Mesodermal cell (in vitro differentiated cells): ENCODE data around the gene HCAR1. TPM values are rescaled to one million over a fixed set of nuclear protein-coding genes. Genes with fewer than 3 reads are reported as not detected.
"Not testable (repeated sequence)": the region's sequence is repeated elsewhere in the genome, so short reads cannot be mapped to it uniquely, and the experiment has no call there.

ENCODE experiments used
- H3K27ac ChIP-seq: 2 replicates; pipeline ENCODE4 v1.7.0; 2013; ENCODE audit warnings: mild to moderate bottlenecking, low read depth, low read length, moderate library complexity; ENCODE audit not compliant: severe bottlenecking
- H3K36me3 ChIP-seq: 2 replicates; pipeline ENCODE4 v1.7.1; 2013; ENCODE audit warnings: mild to moderate bottlenecking, low read length, moderate library complexity; ENCODE audit not compliant: control insufficient read depth, insufficient read depth
- H3K4me1 ChIP-seq: one replicate; pipeline ENCODE4 v1.7.1; 2013; ENCODE audit warnings: mild to moderate bottlenecking, low read length; ENCODE audit not compliant: insufficient read depth, control insufficient read depth, poor library complexity, severe bottlenecking
- H3K4me3 ChIP-seq: 2 replicates; pipeline ENCODE4 v1.7.0; 2013; ENCODE audit warnings: low read length, control low read depth, mild to moderate bottlenecking; ENCODE audit not compliant: insufficient read depth, poor library complexity, severe bottlenecking; ENCODE audit errors: extremely low read depth
- H3K9me3 ChIP-seq: 2 replicates; pipeline ENCODE4 v1.7.1; 2013; ENCODE audit warnings: mild to moderate bottlenecking, low read length, moderate library complexity; ENCODE audit not compliant: control insufficient read depth
- whole genome bisulfite sequencing, 2 experiments: methylation state at CpG; one replicate each; pipeline ENCODE4 v1.1.5; 2013; ENCODE audit warnings: missing lambda C conversion rate in 2 of 2; ENCODE audit not compliant: insufficient coverage in 2 of 2; 5-methylcytosine and 5-hydroxymethylcytosine counted together
- polyA plus RNA-seq, 2 experiments: library from polyadenylated mRNA; stranded (reverse); fragments of 50-300 nt; gene quantifications; one replicate each; pipeline ENCODE4 v1.2.3, GENCODE V29; 2013

The HCAR1 gene, protein sequence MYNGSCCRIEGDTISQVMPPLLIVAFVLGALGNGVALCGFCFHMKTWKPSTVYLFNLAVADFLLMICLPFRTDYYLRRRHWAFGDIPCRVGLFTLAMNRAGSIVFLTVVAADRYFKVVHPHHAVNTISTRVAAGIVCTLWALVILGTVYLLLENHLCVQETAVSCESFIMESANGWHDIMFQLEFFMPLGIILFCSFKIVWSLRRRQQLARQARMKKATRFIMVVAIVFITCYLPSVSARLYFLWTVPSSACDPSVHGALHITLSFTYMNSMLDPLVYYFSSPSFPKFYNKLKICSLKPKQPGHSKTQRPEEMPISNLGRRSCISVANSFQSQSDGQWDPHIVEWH
- polyA plus RNA-seq (2013, experiment 1 of 2), result not detected
- polyA plus RNA-seq (2013, experiment 2 of 2), result not detected

DNA sequence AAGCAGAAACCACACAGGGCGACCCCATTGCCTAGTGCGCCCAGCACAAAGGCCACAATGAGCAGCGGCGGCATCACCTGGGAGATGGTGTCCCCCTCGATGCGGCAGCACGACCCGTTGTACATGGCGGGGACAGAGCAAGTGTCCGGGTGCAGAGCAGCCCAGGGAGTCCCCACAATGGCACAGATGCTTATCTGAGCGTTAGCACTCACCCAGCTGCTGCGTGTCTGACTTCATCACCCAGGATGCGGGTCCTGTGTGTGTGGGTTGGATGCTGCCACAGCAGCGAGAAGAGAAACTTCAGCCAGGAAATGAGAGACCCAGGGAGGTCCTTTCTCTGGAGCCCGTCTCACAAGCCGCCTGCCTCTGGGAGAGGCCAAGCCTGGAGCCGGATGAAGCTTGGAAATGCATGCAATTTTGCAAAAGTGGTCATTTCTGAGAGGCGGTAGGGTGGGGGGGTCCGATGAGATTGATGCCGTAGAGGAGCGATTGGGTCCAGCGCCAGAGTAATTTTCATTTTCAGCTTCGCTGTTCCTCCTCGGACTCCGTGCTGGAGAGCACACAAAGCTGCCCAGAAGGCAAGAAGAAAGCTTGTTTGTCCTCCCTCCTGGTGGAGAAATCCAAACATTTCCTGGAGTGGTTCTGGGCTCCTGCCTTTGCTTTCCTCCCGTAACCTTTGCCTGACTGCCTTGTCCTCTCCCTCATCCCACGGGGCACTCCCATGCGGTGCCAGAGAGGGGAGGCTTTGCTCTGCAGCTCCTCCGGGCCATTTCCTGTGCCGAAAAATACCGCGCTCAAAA, at the start of gene HCAR1:
TSS of gene HCAR1 (minus strand) at position 630 of the 800 bp plus-strand sequence. CDS start at position 125, 505 bp downstream.
- H3K4me3 ChIP-seq, result no peak within 1 kb of the TSS
- H3K27ac ChIP-seq, result no peak within 1 kb of the TSS
- WGBS, 2 experiments, result 91 to 94% methylated on average over 28 to 30 of the region's 32 CpGs
- H3K36me3 ChIP-seq, result no peaks in the 10 kb centered on the region
- H3K9me3 ChIP-seq, result no peaks in the 10 kb centered on the region
- peaks cover 12% of the 10 kb centered on the region for H3K4me1 ChIP-seq

DNA sequence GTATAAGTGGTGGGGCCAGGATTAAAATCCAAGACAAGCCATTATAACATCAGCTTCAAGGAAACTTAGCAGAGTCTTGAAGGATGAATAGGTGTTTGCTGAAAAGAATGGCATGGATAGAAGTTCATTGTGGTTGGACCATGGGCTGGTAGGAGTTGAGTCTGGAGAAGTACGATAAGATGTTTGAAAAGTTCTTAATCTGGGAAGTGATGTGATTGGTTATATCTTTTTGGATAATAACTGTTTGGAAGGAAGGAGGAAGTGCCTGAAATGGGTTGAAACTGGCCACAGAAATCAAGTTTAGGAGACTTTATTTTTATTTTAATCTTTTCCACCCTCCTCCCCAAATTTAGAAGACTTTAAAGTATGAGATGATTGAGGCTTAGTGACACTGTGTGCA, 26.9 kb upstream of the HCAR1 start:
- no peak overlapping the region for H3K4me3 ChIP-seq
- peaks cover 11% of the 10 kb centered on the region for H3K4me1 ChIP-seq
- H3K36me3 ChIP-seq, result peaks cover 86% of the 10 kb centered on the region
- no peak overlapping the region for H3K27ac ChIP-seq
- no peaks in the 10 kb centered on the region for H3K9me3 ChIP-seq
- 63 to 100% methylated on average over 1 of the region's 1 CpG for WGBS, 2 experiments

DNA sequence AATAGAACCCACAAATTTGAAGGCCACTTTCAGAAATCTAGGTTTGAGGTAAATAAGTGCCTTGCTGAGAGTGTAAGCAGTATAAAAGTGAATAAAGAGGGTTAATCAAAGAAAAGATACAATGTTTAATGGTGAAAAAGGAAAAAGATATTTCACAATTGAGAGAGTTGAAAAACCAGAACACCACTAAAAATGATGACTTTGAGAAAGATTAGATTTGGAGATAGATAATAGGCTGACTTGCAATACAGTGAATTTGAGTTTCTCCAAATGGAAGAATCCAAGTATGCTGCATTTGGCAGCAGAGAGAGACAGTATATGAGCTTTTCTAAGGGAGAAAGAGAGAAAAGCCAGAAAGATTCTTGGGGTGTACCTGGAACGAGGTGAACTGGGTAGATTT, 24.1 kb upstream of the HCAR1 start:
- Histone ChIP-seq H3K36me3 (peaks cover 61% of the 10 kb centered on the region), H3K27ac (no peak overlapping the region), H3K9me3 (no peaks in the 10 kb centered on the region), H3K4me1 (peaks cover 11% of the 10 kb centered on the region), H3K4me3 (no peak overlapping the region)
- 92 to 100% methylated on average over 1 of the region's 1 CpG for WGBS, 2 experiments

DNA sequence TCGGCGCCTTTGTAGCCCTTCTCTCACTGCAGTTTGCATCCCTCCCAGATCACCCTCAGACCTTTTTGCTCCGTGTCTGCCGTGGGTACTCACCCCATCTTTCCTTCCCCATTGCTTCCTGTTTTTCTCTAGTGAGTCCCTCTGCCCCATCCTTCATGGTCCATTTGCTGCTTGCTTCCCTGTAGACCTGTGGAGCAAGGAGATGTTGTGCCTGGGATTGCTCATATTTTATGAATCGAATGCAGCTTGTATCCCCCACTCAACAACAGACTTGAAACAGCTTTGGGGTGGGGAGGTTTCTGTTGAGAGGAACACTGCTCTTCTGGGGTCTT, 22.6 kb upstream of the HCAR1 start:
- Histone ChIP-seq H3K4me3 (peak overlapping the region; percentile 94), H3K9me3 (no peaks in the 10 kb centered on the region), H3K27ac (peak overlapping the region; percentile 86), H3K4me1 (peaks cover 11% of the 10 kb centered on the region), H3K36me3 (peaks cover 46% of the 10 kb centered on the region)
- WGBS, 2 experiments, result 0% methylated on average over 4 of the region's 5 CpGs; no CpG with 5 or more reads in 1 of the 2 experiments

DNA sequence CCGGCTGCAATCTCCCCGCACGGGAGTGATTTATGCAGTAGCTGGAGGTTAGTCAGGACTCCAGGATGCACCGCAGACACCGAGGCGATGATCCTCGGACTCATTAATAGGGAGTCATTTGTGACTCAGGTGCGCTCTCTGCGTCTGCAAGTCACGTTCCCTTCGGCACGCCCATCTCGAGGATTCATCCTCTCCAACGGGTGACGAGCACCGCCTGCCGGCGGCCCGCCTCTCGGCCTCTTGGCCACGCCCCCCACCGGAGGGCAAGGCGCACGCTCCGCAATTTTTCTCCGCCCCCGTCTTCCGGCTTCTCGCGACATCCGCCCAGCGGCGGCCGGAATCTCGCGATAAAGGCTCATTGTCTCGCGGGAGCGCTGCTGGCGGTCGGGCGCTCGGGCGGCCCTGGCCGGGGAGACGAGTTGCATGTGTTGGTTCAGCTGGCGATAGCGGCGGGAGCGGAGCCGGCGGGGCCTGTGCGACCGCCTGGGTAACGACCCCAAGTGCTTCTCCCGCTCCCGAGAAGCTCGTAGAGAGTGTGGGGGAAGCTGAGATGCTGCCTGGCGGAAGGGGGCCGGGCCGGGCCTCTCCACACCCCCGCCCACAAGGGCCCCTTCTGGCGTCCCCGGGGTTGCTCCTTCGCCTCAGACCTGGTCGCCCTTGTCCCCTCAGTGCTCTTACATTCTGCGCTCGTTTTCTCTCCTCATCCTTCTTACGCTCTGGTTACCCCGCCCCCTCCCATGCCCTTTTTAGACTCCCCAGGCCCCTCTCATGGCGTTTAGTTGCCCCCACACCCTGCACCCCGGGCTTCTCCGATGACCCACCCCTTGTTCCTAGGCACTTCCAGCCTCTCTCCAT, 22.0 kb upstream of the HCAR1 start, which contains the start of gene DENR:
TSS of gene DENR (plus strand) at position 361 of the 855 bp plus-strand sequence. CDS start 878 bp downstream, outside the sequence.
- Histone ChIP-seq H3K36me3 (peaks cover 40% of the 10 kb centered on the region), H3K4me1 (peaks cover 11% of the 10 kb centered on the region), H3K9me3 (no peaks in the 10 kb centered on the region), H3K27ac (peak within 1 kb of the TSS; percentile 86), H3K4me3 (peak within 1 kb of the TSS; percentile 94)
- 0 to 1% methylated on average over 27 to 73 of the region's 73 CpGs for WGBS, 2 experiments

DNA sequence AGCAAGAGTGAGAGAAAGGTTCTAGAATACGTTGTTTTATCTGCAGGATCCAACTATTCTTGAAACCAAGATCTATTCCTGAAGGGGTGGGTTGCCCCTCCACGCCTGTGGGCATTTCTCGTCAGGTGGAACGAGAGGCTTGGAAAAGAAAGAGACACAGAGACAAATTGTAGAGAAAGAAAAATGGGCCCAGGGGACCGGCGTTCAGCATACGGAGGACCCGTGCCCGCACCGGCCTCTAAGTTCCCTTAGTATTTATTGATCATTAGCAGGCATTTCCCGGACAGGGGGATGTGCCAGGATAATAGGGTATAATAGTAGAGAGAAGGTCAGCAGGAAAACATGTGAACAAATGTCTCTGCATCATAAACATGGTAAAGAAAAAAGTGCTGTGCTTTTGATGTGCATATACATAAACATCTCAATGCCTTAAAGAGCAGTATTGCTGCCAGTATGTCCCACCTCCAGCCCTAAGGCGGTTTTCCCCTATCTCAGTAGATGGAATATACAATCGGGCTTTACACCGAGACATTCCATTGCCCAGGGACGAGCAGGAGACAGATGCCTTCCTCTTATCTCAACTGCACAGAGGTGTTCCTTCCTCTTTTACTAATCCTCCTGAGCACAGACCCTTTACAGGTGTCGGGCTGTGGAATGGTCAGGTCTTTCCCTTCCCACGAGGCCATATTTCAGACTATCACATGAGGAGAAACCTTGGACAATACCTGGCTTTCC, 20.3 kb upstream of the HCAR1 start:
- peaks cover 23% of the 10 kb centered on the region for H3K36me3 ChIP-seq
- peaks cover 11% of the 10 kb centered on the region for H3K4me1 ChIP-seq
- H3K9me3 ChIP-seq, H3K4me3 ChIP-seq, H3K27ac ChIP-seq: not testable (repeated sequence)
- WGBS, 2 experiments, result 43 to 52% methylated on average over 10 to 13 of the region's 17 CpGs

DNA sequence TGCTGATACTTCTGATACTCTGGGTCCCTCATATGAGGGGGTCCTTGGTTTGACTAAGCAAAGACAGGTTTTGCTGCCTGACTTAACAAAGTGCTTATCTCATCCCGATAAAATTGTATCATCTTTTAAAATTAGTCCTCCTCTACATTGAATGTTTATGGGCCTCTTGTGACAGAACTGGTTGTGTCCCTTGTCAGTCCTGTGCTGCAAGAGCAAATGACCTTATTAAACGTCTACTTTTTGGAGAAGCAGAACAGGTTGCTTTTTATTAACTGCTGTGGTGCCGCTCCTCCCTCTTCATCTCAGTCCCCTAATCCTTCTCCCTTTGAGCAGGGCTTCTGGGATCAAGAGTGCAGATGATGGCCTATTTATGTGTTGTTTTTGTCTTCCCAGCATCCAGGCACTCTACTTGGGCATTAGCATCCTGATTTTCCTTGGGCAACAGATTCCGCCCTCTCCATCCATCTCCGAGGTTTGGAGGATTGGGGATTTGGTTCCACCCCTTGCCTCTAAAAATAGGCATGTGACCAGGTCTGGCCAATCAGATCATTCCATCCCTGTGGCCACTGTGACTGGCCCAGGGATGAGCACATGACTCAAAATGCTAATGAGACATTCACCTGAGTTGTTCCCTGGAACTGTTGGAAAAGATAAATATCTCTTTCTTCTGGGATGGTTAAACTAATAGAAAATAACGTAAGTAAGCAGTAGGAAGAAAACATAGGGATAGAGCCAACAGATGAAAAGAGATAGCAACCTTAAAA, 19.1 kb upstream of the HCAR1 start:
- 90 to 97% methylated on average over 3 of the region's 6 CpGs for WGBS, 2 experiments

DNA sequence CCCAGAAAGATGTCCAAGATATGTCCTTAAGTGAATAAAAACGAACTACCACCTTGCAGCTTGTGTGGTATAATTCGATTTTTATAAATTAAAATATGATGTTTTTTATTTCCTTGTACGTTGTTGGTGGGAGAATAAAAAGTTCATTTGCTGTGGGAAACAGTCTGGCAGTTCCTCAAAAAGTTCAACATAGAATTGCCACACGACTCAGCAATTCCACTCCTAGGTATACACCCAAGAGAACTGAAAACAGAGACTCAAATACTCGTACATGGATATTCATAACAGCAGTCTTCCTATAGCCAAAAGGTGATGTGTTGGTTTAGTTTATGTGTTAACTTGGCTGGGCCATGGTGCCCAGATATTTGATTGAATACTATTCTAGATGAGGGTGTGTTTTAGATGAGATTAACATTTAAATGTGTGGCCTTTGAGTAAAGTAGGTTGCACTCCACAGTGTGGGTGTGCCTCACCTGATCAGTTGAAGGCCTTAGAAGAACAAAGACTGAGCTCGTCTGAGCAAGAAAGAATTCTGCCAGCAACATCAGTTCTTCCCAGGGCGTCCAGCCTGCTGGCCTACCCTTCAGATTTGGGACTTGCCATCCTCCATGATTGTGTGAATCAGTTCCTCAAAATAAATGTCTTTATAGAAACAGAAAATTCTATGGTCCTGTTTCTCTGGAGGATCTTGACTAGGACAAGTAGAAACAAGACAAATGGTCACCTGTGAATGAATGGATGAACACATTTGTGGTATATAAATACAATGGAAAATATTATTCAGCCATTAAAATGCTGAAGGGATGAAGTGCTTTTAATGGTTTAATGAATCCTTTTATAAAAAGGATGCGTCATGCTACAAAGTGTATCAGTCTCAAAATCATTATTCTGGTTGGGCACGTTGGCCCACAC, 16.8 kb upstream of the HCAR1 start:
- 92 to 94% methylated on average over 3 to 4 of the region's 9 CpGs for WGBS, 2 experiments
- no peaks in the 10 kb centered on the region for H3K36me3 ChIP-seq
- H3K9me3 ChIP-seq, result no peaks in the 10 kb centered on the region
- no peak overlapping the region for H3K27ac ChIP-seq
- no peaks in the 10 kb centered on the region for H3K4me1 ChIP-seq
- no peak overlapping the region for H3K4me3 ChIP-seq

More for the DNA sequence above, 19.1 kb upstream of the HCAR1 start:
- Histone ChIP-seq H3K27ac (no peak overlapping the region), H3K36me3 (peaks cover 11% of the 10 kb centered on the region), H3K4me1 (peaks cover 11% of the 10 kb centered on the region), H3K9me3 (no peaks in the 10 kb centered on the region), H3K4me3 (no peak overlapping the region)
